CD4-positive, alpha-beta T cell treated with Interleukin-4 for 4 hours (primary cell): Measurements from ENCODE around the gene AUP1.
A peak's percentile ranks its signal among the peaks of the same experiment; 100 is the strongest.

Experiments used
- DNase-seq: peaks from one replicate; pipeline ENCODE4 v3.0.0-alpha.2; 2020

Gene AUP1

DNA sequence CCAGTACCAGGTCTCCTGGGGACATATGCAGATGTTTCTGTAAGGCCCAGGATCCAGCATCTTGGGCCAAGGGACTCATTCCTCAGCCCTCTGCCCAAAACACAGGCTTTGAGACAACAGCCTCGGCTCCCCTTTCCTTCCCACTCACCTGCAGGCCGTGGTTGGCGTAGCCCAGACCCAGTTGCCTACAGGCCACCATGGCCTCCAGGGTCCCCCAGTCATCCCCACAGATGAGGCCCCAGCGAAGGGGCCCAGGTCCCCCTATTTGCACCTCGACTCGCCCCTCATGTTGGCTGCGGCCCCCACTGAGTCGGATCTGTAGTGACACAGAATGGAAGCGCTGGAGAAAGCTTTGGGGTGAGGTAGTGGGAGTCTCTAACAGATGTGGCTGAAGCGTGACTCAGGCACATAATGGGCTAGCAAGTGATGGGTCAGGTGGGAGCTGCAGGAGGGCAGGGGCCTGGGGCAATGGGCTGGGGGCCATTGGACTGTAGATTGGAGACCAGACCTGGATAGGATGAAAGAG, 6.0 kb upstream of the AUP1 start:
- DNase-seq, result no peak

GRCh38 chr2:74534411-74534810, 4.9 kb upstream of the AUP1 start:
- DNase-seq, result no peak

GRCh38 chr2:74533464-74533863, 4.0 kb upstream of the AUP1 start:
- DNase-seq, result no peak

GRCh38 chr2:74532222-74532621, 2.7 kb upstream of the AUP1 start:
- DNase-seq, result peak; percentile 53

DNA sequence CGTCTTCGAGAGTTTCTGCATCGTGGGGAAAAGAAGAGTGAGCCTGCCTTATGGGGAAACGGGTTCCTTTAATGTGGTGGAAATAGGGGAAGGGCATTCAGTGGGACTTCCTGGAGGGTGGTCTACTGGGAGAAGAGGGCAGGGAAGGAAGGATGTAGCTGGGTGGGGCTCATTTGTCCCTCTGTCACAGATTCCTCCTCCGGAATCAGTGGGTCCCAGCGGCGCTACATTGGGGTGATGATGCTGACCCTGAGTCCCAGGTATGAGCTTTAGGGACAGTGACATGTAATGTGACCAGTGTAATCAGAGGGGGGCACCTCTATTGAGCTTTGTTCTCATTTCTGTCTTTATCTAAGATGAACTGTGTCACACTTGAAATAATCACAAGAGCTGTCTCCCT, 2.2 kb upstream of the AUP1 start:
- no peak for DNase-seq

GRCh38 chr2:74530239-74531187, 1.0 kb upstream of the AUP1 start:
- peak; percentile 51 for DNase-seq

- DNase-seq, result no peak
Observed at GRCh38 chr2:74528600-74529356, 728 bp downstream of the AUP1 start.

DNA sequence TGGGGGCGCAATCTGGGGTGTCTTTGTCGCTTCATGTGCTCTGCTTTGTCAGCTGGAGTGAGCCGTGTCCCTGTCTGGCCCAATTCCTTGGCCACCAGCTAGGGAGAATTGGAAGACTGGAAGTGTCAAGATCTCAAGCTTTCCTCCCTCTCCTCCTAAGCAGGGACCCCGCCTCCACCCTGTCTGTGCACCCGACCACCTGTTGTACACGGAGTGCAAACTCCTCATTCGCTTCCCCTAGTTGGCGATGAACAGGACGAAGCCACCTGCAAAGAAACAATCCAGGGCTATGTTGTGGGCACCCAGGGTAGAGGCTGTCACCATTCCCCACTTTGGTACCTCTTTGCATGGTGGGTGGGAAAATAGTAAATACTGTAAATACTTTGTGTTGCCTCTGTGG, 1.8 kb downstream of the AUP1 start:
- no peak for DNase-seq

- no peak for DNase-seq
Observed at GRCh38 chr2:74526649-74527230, 2.8 kb downstream of the AUP1 start.

- DNase-seq, result no peak
Observed at GRCh38 chr2:74525717-74526648, 3.5 kb downstream of the AUP1 start, which contains the start of gene DQX1. DQX1 (minus strand) TSS chr2:74526231; CDS start chr2:74525729, 502 bp downstream.

GRCh38 chr2:74524955-74525716, 4.4 kb downstream of the AUP1 start:
- no peak for DNase-seq

DNA sequence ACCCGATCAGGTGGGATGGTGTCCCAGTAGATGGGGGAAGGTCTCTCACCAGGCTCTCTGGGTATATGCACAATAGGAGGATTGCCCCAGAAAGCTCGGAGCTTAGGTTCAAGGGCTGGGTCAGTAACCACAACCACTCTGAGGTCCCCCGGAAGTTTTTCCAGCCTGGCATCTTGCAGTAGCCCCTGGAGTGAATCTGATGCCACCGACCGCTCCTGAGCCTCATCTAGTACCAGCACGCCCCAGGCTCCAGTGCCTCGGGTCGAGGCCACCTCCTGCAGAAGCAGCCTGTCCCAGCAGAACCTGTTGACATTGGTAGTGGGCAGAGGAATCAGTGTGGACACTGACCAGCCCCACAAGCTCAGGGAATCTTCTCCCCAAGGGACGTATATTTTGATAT, 5.5 kb downstream of the AUP1 start:
- no peak for DNase-seq

DNA sequence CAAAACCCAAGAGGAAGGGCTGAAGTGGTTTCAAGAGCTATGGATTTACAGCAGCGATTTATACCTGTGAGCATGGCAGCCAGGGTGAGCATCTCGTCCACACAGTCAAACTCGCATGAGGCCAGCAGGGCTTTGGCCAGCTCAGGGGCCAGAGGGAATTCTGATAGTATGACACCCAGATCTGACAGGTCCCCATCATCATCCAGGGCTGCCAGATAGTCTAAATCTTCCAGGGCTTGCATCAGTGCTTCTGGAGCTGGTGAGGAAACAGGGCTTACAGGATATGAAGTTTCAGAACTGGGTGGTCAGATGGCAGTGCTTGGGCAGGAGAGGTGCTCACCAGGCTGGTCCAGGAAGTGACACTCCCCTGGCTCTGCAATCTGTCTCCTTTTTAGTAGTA, 7.0 kb downstream of the AUP1 start:
- DNase-seq, result no peak

GRCh38 chr2:74516650-74517049, 12.9 kb downstream of the AUP1 start:
- DNase-seq, result no peak

- DNase-seq, result peak; percentile 70
Observed at GRCh38 chr2:74515981-74516633, 13.4 kb downstream of the AUP1 start.

- DNase-seq, result no peak
Observed at GRCh38 chr2:74515271-74515980, 14.1 kb downstream of the AUP1 start.

DNA sequence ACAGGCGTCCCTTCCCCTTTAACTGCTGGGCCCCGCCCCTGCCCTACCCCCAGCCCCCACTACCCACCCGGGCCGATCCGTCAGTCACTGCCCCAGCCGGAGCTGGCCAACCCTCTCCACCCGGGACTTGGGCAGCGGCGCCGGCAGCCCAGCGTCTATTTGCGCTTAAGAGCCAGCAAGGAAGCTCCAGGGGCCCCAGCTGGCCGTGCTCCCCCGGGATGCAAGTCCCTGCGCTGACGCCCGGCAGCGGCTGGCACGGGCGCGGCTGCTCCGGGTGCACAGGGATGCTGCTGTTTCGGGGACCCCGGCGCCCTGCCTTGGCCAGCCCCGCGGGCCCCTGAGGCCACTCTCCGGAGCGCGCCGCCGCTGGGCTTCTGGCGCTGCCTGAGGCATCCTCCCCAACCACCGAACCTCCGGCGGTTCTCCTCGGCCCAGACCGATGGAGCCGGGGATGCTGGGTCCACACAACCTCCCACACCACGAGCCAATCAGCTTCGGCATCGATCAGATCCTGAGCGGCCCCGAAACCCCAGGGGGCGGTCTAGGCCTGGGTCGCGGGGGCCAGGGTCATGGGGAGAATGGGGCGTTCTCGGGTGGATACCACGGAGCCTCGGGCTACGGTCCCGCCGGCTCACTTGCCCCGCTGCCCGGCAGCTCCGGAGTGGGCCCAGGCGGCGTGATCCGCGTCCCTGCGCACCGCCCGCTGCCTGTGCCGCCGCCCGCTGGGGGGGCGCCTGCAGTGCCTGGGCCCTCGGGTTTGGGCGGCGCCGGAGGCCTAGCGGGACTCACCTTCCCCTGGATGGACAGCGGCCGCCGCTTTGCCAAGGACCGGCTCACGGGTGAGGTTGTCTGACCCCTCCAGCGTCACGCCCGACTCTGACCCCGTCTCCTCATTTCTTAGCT, 14.9 kb downstream of the AUP1 start, which contains the start of gene TLX2:
Gene TLX2, plus strand, starts transcription at position 83 of the 903 bp plus-strand sequence. Its CDS starts 357 bp downstream, at position 440.
- DNase-seq, result no peak

DNA sequence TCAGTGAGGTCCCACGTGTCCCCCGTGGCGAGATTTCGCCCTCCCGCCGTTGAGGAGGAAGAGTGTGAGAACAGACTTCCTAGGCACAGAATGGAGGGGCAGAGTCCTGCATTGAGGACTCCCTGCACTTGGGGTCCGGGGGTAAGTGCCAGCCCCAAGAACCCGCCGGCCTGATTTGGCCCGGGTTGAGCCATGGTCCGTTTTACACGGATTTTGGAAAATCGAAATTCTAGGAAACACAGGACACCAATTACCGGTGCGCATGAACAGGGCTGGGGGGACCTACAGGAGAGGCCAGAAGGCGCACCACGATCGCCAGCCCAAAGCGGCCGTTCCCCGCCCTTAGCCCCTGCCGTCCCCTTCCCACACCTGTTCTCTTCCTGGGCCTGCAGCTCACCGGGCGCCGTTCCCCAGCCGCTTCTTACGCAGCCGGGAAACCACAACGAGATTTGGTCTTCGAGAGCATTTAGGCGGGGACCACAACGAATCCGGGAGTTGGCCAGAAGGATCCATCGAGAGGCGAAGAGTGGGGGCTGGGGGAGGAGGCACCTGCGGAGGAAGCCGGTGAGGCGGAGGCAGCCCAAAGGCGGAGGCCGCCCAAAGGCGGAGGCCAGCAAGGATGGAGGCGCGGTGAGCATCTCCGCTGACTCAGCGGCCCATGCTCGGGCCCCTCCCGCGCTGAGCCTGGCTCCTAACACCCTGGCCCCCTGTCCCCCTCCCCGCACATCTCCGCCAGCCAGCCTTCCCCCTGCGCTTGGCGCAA, 15.7 kb downstream of the AUP1 start:
- DNase-seq, result no peak
